DND-41 (cell line): Measurements from ENCODE around the gene KRTAP2-4.
"Not testable (repeated sequence)": the region's sequence is repeated elsewhere in the genome, so short reads cannot be mapped to it uniquely, and the experiment has no call there.

ENCODE experiments used
- ATAC-seq: fragments of 200-7000 bp; cut with Tn5 transposase; 3 replicates; pipeline ENCODE4 v1.9.1; 2021; ENCODE audit warnings: low read depth; ENCODE audit not compliant: insufficient read depth
- DNase-seq: peaks from one replicate; pipeline ENCODE4 v3.0.0-alpha.2; 2020
- H2AFZ ChIP-seq: 2 replicates; pipeline ENCODE4 v1.6.0; 2012; ENCODE audit warnings: low read depth, low read length
- H3K27ac ChIP-seq: 2 replicates; pipeline ENCODE4 v1.5.1; 2012; ENCODE audit warnings: low read length, inconsistent platforms
- H3K27me3 ChIP-seq: fragments of 200-600 bp; sonication (generic); 2 replicates; pipeline ENCODE4 v1.6.0; 2012; ENCODE audit warnings: low read length, mild to moderate bottlenecking, inconsistent platforms; ENCODE audit not compliant: insufficient read depth, poor library complexity
- H3K36me3 ChIP-seq: 2 replicates; pipeline ENCODE4 v1.5.1; 2012; ENCODE audit warnings: low read length, inconsistent platforms; ENCODE audit not compliant: insufficient read depth
- H3K4me1 ChIP-seq: 2 replicates; pipeline ENCODE4 v1.5.1; 2012; ENCODE audit warnings: mild to moderate bottlenecking, low read length; ENCODE audit not compliant: insufficient read depth
- H3K4me2 ChIP-seq: 2 replicates; pipeline ENCODE4 v1.6.0; 2012; ENCODE audit warnings: mild to moderate bottlenecking, moderate library complexity, low read length, inconsistent platforms; ENCODE audit not compliant: insufficient read depth
- H3K4me3 ChIP-seq, 2 experiments: fragments of 200-600 bp in 1 of 2; shearing (Covaris generic) in 1 of 2; 2 replicates each; pipeline ENCODE4 v1.5.1; 2012 to 2016; ENCODE audit warnings: inconsistent platforms in 2 of 2, low read length in 2 of 2, mild to moderate bottlenecking in 2 of 2, low read depth in 1 of 2, moderate library complexity in 1 of 2
- H3K79me2 ChIP-seq: 2 replicates; pipeline ENCODE4 v1.6.0; 2012; ENCODE audit warnings: low read length, inconsistent platforms; ENCODE audit not compliant: insufficient read depth
- H3K9ac ChIP-seq: 2 replicates; pipeline ENCODE4 v1.6.0; 2012; ENCODE audit warnings: low read depth, mild to moderate bottlenecking, inconsistent platforms, low read length, moderate library complexity
- H3K9me3 ChIP-seq: 2 replicates; pipeline ENCODE4 v1.5.1; 2012; ENCODE audit warnings: low read length, moderate library complexity, mild to moderate bottlenecking, inconsistent platforms; ENCODE audit not compliant: insufficient read depth, severe bottlenecking
- H4K20me1 ChIP-seq: 2 replicates; pipeline ENCODE4 v1.6.0; 2012; ENCODE audit warnings: low read length; ENCODE audit not compliant: insufficient read depth
- EZH2 ChIP-seq: IDR thresholded peaks from 3 replicates; pipeline ENCODE4 v1.6.1; 2012; ENCODE audit warnings: borderline replicate concordance, low read depth, mild to moderate bottlenecking, moderate library complexity, low read length, inconsistent platforms; ENCODE audit not compliant: severe bottlenecking
- TF ChIP-seq, protein P1 (sequence below): IDR thresholded peaks from 2 replicates; pipeline ENCODE4 v1.5.1; 2012; ENCODE audit warnings: borderline replicate concordance, low read length, moderate library complexity, mild to moderate bottlenecking; ENCODE audit not compliant: poor library complexity, severe bottlenecking; ENCODE audit errors: extremely low read depth

KRTAP2-4 gene

DNA sequence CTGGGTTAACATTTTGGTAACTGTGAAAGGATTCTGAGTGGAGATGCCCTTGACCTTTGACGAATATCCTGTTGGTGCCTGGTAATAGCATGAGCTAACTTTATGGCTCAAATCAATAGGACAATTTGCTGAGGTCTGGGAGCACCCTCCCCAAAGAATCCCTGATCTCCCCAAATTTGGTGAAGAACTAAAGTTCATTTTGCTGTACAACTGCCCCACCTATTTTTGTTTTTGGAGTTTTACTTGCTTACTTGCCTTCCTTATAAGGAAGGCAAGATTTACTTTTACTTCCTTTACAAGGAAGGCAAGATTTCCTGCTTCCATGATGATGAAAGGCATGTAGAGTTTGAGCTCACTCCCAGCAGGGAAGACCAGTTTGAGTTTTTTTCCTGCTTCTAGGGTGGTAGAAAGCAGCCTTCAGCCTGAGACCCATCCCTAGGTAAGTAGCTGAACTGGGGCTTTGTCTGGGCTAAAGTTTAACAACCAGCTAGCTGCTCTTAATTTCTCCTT is 42.3 kb upstream of the KRTAP2-4 start:
- Histone ChIP-seq H3K27me3 (no peaks in the 10 kb centered on the region), H3K4me3 (no peak overlapping the region), H3K79me2 (no peaks in the 10 kb centered on the region), H3K9ac (no peak overlapping the region), H4K20me1 (no peaks in the 10 kb centered on the region), H2AFZ (no peak overlapping the region), H3K36me3 (no peaks in the 10 kb centered on the region), H3K27ac (no peak overlapping the region), H3K4me1 (no peaks in the 10 kb centered on the region), H3K9me3 (peaks cover 14% of the 10 kb centered on the region), H3K4me2 (no peak overlapping the region)
- no peak for ATAC-seq
- TF ChIP-seq EZH2: no peak
- TF ChIP-seq, protein P1, sequence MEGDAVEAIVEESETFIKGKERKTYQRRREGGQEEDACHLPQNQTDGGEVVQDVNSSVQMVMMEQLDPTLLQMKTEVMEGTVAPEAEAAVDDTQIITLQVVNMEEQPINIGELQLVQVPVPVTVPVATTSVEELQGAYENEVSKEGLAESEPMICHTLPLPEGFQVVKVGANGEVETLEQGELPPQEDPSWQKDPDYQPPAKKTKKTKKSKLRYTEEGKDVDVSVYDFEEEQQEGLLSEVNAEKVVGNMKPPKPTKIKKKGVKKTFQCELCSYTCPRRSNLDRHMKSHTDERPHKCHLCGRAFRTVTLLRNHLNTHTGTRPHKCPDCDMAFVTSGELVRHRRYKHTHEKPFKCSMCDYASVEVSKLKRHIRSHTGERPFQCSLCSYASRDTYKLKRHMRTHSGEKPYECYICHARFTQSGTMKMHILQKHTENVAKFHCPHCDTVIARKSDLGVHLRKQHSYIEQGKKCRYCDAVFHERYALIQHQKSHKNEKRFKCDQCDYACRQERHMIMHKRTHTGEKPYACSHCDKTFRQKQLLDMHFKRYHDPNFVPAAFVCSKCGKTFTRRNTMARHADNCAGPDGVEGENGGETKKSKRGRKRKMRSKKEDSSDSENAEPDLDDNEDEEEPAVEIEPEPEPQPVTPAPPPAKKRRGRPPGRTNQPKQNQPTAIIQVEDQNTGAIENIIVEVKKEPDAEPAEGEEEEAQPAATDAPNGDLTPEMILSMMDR: no peak
- no peak for DNase-seq

DNA sequence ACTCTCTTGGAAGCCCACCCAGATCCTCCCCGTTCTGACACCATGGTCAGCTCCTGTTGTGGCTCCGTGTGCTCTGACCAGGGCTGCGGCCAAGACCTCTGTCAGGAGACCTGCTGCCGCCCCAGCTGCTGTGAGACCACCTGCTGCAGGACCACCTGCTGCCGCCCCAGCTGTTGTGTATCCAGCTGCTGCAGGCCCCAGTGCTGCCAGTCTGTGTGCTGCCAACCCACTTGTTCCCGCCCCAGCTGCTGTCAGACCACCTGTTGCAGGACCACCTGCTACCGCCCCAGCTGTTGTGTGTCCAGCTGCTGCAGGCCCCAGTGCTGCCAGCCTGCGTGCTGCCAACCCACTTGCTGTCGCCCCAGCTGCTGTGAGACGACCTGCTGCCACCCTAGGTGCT is 39.7 kb upstream of the KRTAP2-4 start, which contains the start of gene KRTAP4-9:
Gene KRTAP4-9 (plus strand): TSS at position 43 of the 400 bp plus-strand sequence. CDS start 0 bp downstream, at position 43.
- not testable (repeated sequence) for H3K9me3 ChIP-seq

DNA sequence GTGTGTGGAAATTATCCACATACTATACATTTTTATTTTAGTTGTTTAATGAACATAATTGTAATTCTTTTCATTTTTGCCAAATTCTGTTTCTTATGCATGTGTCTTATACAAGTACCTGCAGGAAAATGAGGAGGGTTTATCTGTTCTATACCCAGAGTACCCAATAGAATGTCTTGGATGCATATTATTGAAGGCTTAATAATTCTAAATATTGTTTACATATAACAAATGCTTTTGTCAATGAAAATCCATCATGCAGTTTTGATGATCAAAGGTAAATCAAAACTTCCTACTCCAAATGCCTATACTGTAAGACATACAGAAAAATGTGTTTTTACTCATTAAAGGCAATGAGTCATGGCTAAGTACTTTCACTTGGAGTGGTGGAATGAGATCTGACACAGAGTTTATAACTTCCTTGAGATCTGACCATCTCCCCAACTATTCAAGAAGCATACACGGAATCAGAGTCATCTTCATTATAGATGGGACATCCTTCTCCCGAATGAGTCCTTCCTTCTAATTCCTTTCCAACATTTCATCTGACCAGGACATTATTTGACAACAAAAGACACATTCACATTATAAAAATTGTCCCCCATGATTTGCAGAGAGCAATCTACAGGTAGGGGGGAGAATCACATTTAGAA is 38.8 kb upstream of the KRTAP2-4 start:
- not testable (repeated sequence) for H3K9ac ChIP-seq, ATAC-seq, H2AFZ ChIP-seq, DNase-seq, H3K9me3 ChIP-seq, H3K4me2 ChIP-seq, H3K79me2 ChIP-seq, H3K27ac ChIP-seq, H3K4me1 ChIP-seq, H3K27me3 ChIP-seq, H3K36me3 ChIP-seq, H3K4me3 ChIP-seq, H4K20me1 ChIP-seq

More for the DNA sequence above, 39.7 kb upstream of the KRTAP2-4 start, which contains the start of gene KRTAP4-9:
- H2AFZ ChIP-seq, DNase-seq, H3K27me3 ChIP-seq, H3K36me3 ChIP-seq, H3K79me2 ChIP-seq, H4K20me1 ChIP-seq, ATAC-seq, H3K27ac ChIP-seq, H3K4me2 ChIP-seq, H3K9ac ChIP-seq, H3K4me3 ChIP-seq, H3K4me1 ChIP-seq: not testable (repeated sequence)

DNA sequence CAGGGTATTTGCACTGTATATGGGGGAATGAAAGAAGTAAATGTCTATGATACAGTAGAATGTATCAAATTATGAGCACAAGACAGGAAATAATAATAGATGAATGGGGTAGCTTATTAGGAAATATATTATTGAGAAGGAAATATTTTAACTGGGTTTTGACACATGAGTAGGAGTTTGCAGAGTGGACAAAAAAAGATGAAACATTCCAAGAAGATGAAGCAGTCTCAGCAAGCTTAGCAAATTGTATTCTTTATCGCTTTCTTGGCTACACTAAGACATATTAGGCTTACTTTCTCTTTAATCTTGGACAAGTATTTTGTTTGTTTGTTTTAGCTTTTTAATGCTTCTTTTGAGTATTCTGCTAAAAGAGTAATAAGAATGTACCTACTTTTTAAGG is 38.2 kb upstream of the KRTAP2-4 start:
- Histone ChIP-seq H3K4me3 (no peak overlapping the region), H4K20me1 (no peaks in the 10 kb centered on the region), H2AFZ (no peak overlapping the region), H3K27me3 (no peaks in the 10 kb centered on the region), H3K36me3 (no peaks in the 10 kb centered on the region), H3K9ac (no peak overlapping the region), H3K4me1 (no peaks in the 10 kb centered on the region), H3K27ac (no peak overlapping the region), H3K4me2 (no peak overlapping the region), H3K79me2 (no peaks in the 10 kb centered on the region), H3K9me3 (no peaks in the 10 kb centered on the region)
- ATAC-seq (no peak), DNase-seq (no peak)
- TF ChIP-seq, protein P1: no peak
- no peak for TF ChIP-seq EZH2
